Activated CD4-positive, CD25-positive, alpha-beta regulatory T cell (primary cell): ENCODE measurements around the gene B4GALT5.
"Not testable (repeated sequence)": the region's sequence is repeated elsewhere in the genome, so short reads cannot be mapped to it uniquely, and the experiment has no call there.

ENCODE experiments used
- DNase-seq, 4 experiments: peaks; one replicate each; lab custom pipeline; 2025; lab: John Stamatoyannopoulos, UW

Gene B4GALT5

GRCh38 chr20:49729780-49730179 lies 16.1 kb upstream of the B4GALT5 start:
- no peak for DNase-seq

- DNase-seq, result no peak
Observed at GRCh38 chr20:49727894-49728885, 14.5 kb upstream of the B4GALT5 start.

DNA sequence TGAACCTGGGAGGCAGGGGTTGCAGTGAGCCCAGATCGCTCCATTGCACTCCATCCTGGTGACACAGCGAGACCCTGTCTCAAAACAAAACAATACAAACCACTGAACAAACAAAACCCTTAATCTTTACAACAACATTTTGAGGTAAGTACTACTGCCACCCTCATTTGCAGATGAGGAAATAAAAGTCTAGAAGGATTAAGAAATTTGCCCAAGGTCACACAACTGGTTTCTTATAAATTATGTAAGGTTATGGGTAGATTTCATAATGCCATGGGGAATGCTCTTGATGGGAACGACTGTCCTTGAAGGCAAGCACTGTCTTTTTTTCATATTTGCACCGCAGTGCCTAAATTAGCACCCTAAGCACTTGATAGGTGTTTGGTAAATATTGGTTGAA lies 13.8 kb upstream of the B4GALT5 start:
- DNase-seq, result no peak

GRCh38 chr20:49725694-49726093 lies 12.0 kb upstream of the B4GALT5 start:
- no peak for DNase-seq

DNA sequence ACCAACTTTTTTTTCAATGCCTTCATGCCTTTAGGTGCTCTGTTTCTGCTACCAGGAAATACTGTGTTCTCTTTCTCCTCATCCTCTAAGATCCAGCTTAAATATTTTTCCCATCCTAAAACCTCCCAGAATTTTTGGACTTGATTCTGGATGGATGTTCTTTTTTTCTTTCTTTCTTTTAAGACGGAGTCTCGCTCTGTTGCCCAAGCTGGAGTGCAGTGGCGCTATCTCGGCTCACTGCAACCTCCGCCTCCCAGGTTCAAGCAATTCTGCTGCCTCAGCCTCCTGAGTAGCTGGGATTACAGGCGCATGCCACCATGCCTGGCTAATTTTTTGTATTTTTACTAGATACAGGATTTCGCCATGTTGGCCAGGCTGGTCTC lies 11.5 kb upstream of the B4GALT5 start:
- not testable (repeated sequence) for DNase-seq

DNA sequence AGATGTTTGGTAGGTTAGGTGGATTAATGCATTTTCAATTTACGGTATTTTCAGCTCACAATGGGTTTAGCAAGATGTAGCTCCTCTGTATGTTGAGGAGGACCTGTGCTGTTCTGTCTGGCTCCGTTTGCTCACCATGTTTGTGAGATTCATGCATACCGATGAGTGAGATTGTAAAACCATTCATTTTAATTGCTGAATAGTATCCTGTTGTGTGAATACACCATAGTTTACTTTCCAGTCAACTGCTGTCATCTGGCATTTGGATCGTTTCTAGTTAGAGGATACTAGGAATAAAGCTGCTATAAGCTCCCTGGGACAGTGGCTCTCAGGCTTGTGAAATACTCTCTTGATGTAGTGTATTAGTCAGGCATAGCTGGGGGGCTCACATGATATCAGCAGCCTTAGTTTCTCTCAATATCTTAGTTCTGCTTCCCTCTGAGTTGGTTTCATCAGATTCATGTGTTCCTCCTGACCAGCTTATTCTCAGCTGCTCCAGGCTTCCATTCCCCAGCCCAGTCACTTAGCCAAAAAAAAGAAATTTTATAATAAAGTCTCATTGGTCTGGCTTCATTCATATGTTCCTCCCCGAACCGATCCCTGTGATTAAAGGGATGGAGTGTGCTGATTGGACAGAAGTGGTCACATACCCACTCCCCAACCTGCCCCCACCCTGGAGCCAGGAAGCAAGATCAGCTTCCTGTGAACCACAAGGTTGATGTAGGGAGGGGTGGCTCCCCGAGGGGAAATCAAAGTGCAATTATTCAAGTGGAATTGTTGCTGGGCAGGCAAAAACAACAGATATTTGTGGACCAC lies 10.9 kb upstream of the B4GALT5 start:
- DNase-seq, result no peak

- DNase-seq, result not testable (repeated sequence)
Observed at GRCh38 chr20:49723758-49724157, 10.1 kb upstream of the B4GALT5 start.

- DNase-seq, result not testable (repeated sequence)
Observed at GRCh38 chr20:49721326-49721725, 7.6 kb upstream of the B4GALT5 start.

DNA sequence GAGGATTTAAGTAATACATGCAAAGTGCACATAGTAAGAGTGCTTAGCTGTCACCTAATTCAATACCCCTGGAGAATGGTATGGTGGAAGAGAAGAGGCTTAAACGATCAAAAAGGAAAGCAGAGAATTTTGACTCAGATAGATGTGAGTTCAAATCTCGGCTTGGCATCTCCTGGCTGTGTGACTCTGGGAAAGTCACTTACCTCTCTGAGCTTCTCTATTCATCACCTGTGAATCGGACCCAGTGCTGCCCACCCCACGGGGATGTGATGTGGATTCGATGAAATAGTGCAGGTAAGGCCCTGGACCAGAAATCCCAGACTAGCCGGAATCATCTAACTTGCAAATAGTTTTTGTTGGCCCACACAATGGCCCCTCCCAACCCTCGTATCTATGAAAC lies 1.8 kb upstream of the B4GALT5 start:
- DNase-seq, result no peak

- peak in 3 of 4 experiments; percentile 8 to 12 (median 11) for DNase-seq
Observed at GRCh38 chr20:49712996-49713752, 504 bp downstream of the B4GALT5 start.

DNA sequence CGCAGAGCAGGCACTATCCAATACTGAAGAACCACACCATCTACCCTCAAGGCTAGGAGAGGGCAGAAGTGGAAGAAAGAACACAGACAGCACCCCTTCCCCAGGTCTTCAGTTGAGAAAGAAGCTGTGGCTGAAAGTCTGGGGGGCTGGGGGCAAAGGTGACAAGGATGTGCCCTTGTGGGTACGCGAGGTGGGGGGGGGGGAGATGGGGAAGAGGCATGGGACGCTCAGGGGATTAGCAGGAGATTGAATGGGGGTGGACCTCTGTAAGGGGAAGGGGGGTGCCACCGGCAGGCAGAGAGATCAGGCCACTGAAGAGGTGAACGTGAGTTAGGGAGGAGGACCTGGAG lies 1.1 kb downstream of the B4GALT5 start:
- DNase-seq, result no peak

GRCh38 chr20:49712118-49712517 lies 1.6 kb downstream of the B4GALT5 start:
- no peak for DNase-seq

DNA sequence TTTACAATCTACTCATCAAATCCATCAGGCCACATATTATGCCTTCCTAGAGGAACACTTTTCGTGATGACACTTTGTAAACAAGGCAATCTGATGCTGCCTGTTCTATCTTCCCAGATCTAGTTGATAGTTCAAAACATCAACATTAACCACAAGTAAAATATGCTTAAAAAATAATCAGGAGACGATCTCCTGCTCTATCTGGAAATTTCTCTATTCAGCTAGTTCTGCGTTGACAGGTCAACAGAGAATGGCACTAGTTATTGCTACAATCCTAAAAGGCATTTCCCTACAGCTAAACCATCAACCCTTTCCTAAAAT lies 2.1 kb downstream of the B4GALT5 start:
- DNase-seq, result no peak

GRCh38 chr20:49710971-49711666 lies 2.6 kb downstream of the B4GALT5 start:
- no peak for DNase-seq

DNA sequence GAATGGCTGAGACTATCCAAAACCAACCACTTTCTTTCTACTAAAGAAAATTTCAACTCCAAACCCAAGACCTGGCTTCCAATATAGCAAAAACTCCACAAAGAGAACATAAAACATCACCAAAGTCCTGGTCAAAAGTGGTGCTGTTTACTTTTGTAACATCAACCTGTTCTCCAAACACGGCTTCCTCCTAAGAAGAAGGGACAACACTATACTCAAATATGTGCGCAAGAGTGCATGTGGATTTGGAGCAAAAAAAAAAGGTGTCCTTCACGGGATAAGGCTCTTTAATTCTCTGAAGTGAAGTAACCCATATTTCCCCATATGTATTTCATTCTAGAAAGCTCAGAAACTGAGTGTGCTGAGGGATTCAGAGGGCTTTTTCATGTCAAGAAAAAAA lies 6.6 kb downstream of the B4GALT5 start:
- DNase-seq, result no peak

- no peak for DNase-seq
Observed at GRCh38 chr20:49706630-49707091, 7.0 kb downstream of the B4GALT5 start.

DNA sequence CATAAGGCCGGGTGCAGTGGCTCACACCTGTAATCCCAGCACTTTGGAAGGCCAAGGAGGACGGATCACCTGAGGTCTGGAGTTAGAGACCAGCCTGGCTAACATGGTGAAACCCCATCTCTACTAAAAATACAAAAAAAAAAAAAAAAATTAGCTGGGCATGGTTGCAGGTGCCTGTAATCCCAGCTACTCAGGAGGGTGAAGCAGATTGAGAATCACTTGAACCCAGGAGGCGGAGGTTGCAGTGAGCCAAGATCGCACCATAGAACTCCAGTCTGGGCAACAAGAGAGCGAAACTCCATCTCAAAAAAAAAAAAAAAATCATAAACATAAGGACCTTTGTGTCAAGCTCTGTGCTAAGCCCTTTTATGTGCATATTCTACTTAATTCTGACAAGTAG lies 7.8 kb downstream of the B4GALT5 start:
- DNase-seq, result not testable (repeated sequence)

DNA sequence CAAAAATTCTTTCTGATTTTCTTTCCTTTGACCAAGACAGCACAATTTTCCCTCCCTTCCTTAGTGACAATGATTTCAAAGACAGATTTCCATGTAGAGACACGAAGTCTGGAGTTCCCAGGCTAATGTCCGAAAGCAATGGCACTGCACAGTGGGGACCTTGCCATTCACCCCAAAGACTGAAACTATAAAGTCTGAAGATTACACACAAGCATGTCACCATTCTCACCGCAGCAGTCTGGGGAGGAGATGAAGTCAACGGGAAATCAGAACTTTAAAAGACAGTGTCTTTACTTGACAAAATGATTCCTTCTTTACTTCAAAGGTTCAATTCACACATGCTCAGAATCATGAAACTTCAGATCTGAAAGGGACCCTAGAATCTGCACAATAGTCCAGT lies 8.3 kb downstream of the B4GALT5 start:
- no peak for DNase-seq

- no peak for DNase-seq
Observed at GRCh38 chr20:49704932-49705336, 8.7 kb downstream of the B4GALT5 start.

DNA sequence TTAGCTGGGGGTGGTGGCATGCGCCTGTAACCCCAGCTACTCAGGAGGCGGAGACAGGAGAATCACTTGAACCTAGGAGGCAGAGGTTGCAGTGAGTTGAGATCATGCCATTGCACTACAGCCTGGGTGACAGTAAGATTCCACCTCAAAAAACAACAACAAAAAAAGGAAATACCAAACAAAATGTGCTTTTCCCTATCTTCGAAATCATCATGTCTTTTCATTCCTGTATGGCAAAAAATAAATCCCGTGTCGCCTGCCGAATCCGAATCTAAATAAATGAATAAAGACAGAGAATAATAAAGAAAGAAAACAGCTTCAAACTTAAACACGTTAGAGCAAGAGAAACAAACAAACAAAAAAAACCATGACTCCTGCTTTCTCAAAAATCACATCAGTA lies 11.8 kb downstream of the B4GALT5 start:
- DNase-seq, result no peak

GRCh38 chr20:49701241-49701790 lies 12.4 kb downstream of the B4GALT5 start:
- peak in 1 of 4 experiments; percentile 12 for DNase-seq
